Bronchial epithelial cell (primary cell): ENCODE measurements around the gene ADAM15. TPM values are rescaled to one million over a fixed set of nuclear protein-coding genes. Genes with fewer than 3 reads are reported as not detected.

ENCODE experiments used
- DNase-seq: peaks from one replicate; pipeline ENCODE4 v3.0.0-alpha.2; 2010; ENCODE audit warnings: low read depth
- FAIRE-seq: peaks from 2 replicates; lab custom pipeline; 2011; peaks lifted over from hg19 to GRCh38; lab: Jason Lieb, UNC
- H3K27me3 ChIP-seq: 2 replicates; pipeline ENCODE4 v1.5.1; 2011; ENCODE audit warnings: low read length; ENCODE audit not compliant: control insufficient read depth, insufficient read depth
- H3K36me3 ChIP-seq: 2 replicates; pipeline ENCODE4 v1.5.1; 2011; ENCODE audit warnings: low read length; ENCODE audit not compliant: control insufficient read depth, insufficient read depth
- H3K4me3 ChIP-seq: 2 replicates; pipeline ENCODE4 v1.5.1; 2011; ENCODE audit warnings: mild to moderate bottlenecking, low read depth, low read length, control low read depth
- CTCF ChIP-seq: IDR thresholded peaks from 2 replicates; pipeline ENCODE4 v1.5.1; 2011; ENCODE audit warnings: mild to moderate bottlenecking, moderate library complexity, low read length, control low read depth, inconsistent platforms; ENCODE audit not compliant: insufficient read depth, severe bottlenecking
- total RNA-seq: library from RNA; depleted of rRNA; stranded (reverse); fragments of >200 nt; gene quantifications from 2 replicates; pipeline ENCODE4 v1.2.1, GENCODE V29; 2014

Gene ADAM15
- total RNA-seq, 1 donor from 2014 or later = 181 TPM

GRCh38 chr1:155105604-155106011, 54.5 kb downstream of the ADAM15 start:
- no peaks in the 10 kb centered on the region for H3K36me3 ChIP-seq
- no peak for FAIRE-seq

GRCh38 chr1:155106862-155107261, 55.7 kb downstream of the ADAM15 start:
- no peak for TF ChIP-seq CTCF
- peak; percentile 50 for FAIRE-seq
- no peak overlapping the region for H3K4me3 ChIP-seq
- H3K27me3 ChIP-seq = no peaks in the 10 kb centered on the region
- H3K36me3 ChIP-seq = no peaks in the 10 kb centered on the region
- DNase-seq = no peak

More at GRCh38 chr1:155105604-155106011, 54.5 kb downstream of the ADAM15 start:
- TF ChIP-seq CTCF = no peak
- Histone ChIP-seq H3K27me3 (no peaks in the 10 kb centered on the region), H3K4me3 (no peak overlapping the region)
- DNase-seq = no peak

- no peak for DNase-seq
- FAIRE-seq = no peak
- H3K4me3 ChIP-seq = no peak overlapping the region
- TF ChIP-seq CTCF = no peak
- H3K36me3 ChIP-seq = no peaks in the 10 kb centered on the region
- no peaks in the 10 kb centered on the region for H3K27me3 ChIP-seq
Observed at GRCh38 chr1:155107309-155108264, 56.5 kb downstream of the ADAM15 start.

- H3K4me3 ChIP-seq = no peak overlapping the region
- H3K36me3 ChIP-seq = no peaks in the 10 kb centered on the region
- FAIRE-seq = no peak
- TF ChIP-seq CTCF = no peak
- no peaks in the 10 kb centered on the region for H3K27me3 ChIP-seq
- DNase-seq = no peak
Observed at GRCh38 chr1:155108296-155108695, 57.2 kb downstream of the ADAM15 start.

- no peak overlapping the region for H3K4me3 ChIP-seq
- TF ChIP-seq CTCF = no peak
- H3K27me3 ChIP-seq = no peaks in the 10 kb centered on the region
- DNase-seq (no peak), FAIRE-seq (no peak)
- H3K36me3 ChIP-seq = no peaks in the 10 kb centered on the region
Observed at GRCh38 chr1:155110381-155110780, 59.3 kb downstream of the ADAM15 start.
